Activated naive CD4-positive, alpha-beta T cell treated with anti-CD3 and anti-CD28 coated beads for 36 hours (primary cell): Measurements from ENCODE around the gene MAGEB3. TPM values are rescaled to one million over a fixed set of nuclear protein-coding genes. Genes with fewer than 3 reads are reported as not detected.

Experiments used
- CTCF ChIA-PET: fragments of 350-600 bp; sonication (Branson Sonifier 250); formaldehyde crosslinking; loops from one replicate; lab custom pipeline; 2021; ENCODE audit warnings: antibody characterized with exemption; lab: Charles Lee
- DNase-seq: peaks from one replicate; pipeline ENCODE4 v3.0.0-alpha.2; 2020
- H3K27ac Mint-ChIP-seq: one replicate; pipeline ENCODE4 v1.8.0; 2021; ENCODE audit warnings: mild to moderate bottlenecking, mixed read lengths
- H3K27me3 Mint-ChIP-seq: one replicate; pipeline ENCODE4 v1.8.0; 2021; ENCODE audit warnings: low read depth, mixed read lengths
- H3K36me3 Mint-ChIP-seq: one replicate; pipeline ENCODE4 v1.8.0; 2021; ENCODE audit warnings: low read depth, mixed read lengths
- H3K4me1 Mint-ChIP-seq: one replicate; pipeline ENCODE4 v1.8.0; 2021; ENCODE audit warnings: low read depth, mixed read lengths
- H3K4me3 Mint-ChIP-seq: one replicate; pipeline ENCODE4 v1.8.0; 2021; ENCODE audit warnings: mild to moderate bottlenecking, moderate library complexity, mixed read lengths
- H3K9me3 Mint-ChIP-seq: one replicate; pipeline ENCODE4 v1.8.0; 2021; ENCODE audit warnings: mixed read lengths
- intact Hi-C: fragments of 100-400 bp; cut with micrococcal nuclease; formaldehyde crosslinking; loops from one replicate; pipeline ENCODE4 v1.15.1; 2023
- total RNA-seq, 2 experiments: library from RNA; stranded (reverse); gene quantifications; one replicate each; pipeline ENCODE4 v1.2.3, GENCODE V29; 2021

The MAGEB3 gene
- total RNA-seq, 2 experiments from 2014 or later: not detected

- no peak for DNase-seq
- intact Hi-C loops: loop anchor here (5.0 kb wide), 1 partner anchor 429 kb away; no protein-coding TSS in a partner anchor
- CTCF ChIA-PET: no interaction called here
Measured at GRCh38 chrX:30283456-30284200, 53.2 kb downstream of the MAGEB3 start.

More at GRCh38 chrX:30283456-30284200, 53.2 kb downstream of the MAGEB3 start:
- Mint-ChIP-seq H3K36me3 (no peaks in the 10 kb centered on the region), H3K27me3 (no peaks in the 10 kb centered on the region), H3K9me3 (no peaks in the 10 kb centered on the region), H3K27ac (no peak overlapping the region), H3K4me3 (no peak overlapping the region), H3K4me1 (peaks cover 5% of the 10 kb centered on the region)

Other genes starting within 250 kb of the MAGEB3 start
- gene MAGEB2, start 15.1 kb upstream of the MAGEB3 start, total RNA-seq: not detected
- not detected for gene MAGEB4, start 11.3 kb downstream of the MAGEB3 start, total RNA-seq
- gene MAGEB1, start 16.5 kb downstream of the MAGEB3 start, total RNA-seq: not detected
- gene NR0B1, start 78.7 kb downstream of the MAGEB3 start, total RNA-seq: not detected